ENCODE measurements around the gene ZNF100.
"Not testable (repeated sequence)": the region's sequence is repeated elsewhere in the genome, so short reads cannot be mapped to it uniquely, and the experiment has no call there.

The ZNF100 gene

GRCh38 chr19:21767065-21767800, at the start of gene ZNF100:
ZNF100 (minus strand) TSS chr19:21767579; CDS start chr19:21767429, 150 bp downstream.
- Histone ChIP-seq H3K9me3 (ENCODE audit: low read length) (no peaks in the 10 kb centered on the region), H3K27me3 (ENCODE audit: control insufficient read depth in 1 of 2, insufficient read depth in 2 of 2, low read length in 2 of 2) (no peaks in the 10 kb centered on the region), H3K27ac (ENCODE audit: low read depth, low read length) (peak within 1 kb of the TSS; percentile 85), H3K4me1 (ENCODE audit: insufficient read depth, low read length) (peaks cover 6% of the 10 kb centered on the region), H3K9ac (ENCODE audit: low read length) (peak within 1 kb of the TSS; percentile 67), H3K4me3 (ENCODE audit: low read depth in 1 of 2, low read length in 2 of 2) (peak within 1 kb of the TSS; percentile 78 to 91), H3K36me3 (ENCODE audit: insufficient read depth, low read length) (no peaks in the 10 kb centered on the region)

DNA sequence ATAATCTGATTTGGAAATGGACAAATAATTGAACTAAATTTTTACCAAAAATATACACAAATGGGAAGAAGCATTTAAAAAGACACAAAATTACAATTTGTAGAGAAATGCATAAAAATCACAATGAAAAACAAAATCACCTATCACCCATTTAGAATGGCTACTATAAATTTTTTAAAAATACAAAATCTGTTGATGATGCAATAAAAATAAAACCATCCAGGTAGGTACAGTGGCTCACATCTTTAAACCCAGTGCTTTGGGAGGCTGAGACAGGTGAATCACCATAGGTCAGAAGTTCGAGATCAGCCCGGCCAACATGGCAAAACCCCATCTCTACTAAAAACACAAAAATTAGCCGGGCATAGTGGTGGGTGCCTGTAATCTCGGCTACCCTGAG, 45.1 kb upstream of the ZNF100 start:
- Histone ChIP-seq H3K9ac (ENCODE audit: low read length) (no peak overlapping the region), H3K27ac (ENCODE audit: low read depth, low read length) (no peak overlapping the region), H3K27me3 (ENCODE audit: control insufficient read depth in 1 of 2, insufficient read depth in 2 of 2, low read length in 2 of 2) (no peaks in the 10 kb centered on the region), H3K4me1 (ENCODE audit: insufficient read depth, low read length) (no peaks in the 10 kb centered on the region), H3K36me3 (ENCODE audit: insufficient read depth, low read length) (peaks cover 56% of the 10 kb centered on the region), H3K9me3 (ENCODE audit: low read length) (peaks cover 26% of the 10 kb centered on the region), H3K4me3 (ENCODE audit: low read depth in 1 of 2, low read length in 2 of 2) (no peak overlapping the region)

GRCh38 chr19:21808400-21809000, 41.1 kb upstream of the ZNF100 start:
- peak overlapping the region in 1 of 2 donors; percentile 2 for H3K4me3 ChIP-seq (ENCODE audit: low read depth in 1 of 2, low read length in 2 of 2)
- H3K9ac ChIP-seq (ENCODE audit: low read length); H3K4me1 ChIP-seq (ENCODE audit: insufficient read depth, low read length); H3K27ac ChIP-seq (ENCODE audit: low read depth, low read length); H3K27me3 ChIP-seq (ENCODE audit: control insufficient read depth in 1 of 2, insufficient read depth in 2 of 2, low read length in 2 of 2): not testable (repeated sequence)
- H3K36me3 ChIP-seq (ENCODE audit: insufficient read depth, low read length), result peaks cover 25% of the 10 kb centered on the region
- peaks cover 26% of the 10 kb centered on the region for H3K9me3 ChIP-seq (ENCODE audit: low read length)

DNA sequence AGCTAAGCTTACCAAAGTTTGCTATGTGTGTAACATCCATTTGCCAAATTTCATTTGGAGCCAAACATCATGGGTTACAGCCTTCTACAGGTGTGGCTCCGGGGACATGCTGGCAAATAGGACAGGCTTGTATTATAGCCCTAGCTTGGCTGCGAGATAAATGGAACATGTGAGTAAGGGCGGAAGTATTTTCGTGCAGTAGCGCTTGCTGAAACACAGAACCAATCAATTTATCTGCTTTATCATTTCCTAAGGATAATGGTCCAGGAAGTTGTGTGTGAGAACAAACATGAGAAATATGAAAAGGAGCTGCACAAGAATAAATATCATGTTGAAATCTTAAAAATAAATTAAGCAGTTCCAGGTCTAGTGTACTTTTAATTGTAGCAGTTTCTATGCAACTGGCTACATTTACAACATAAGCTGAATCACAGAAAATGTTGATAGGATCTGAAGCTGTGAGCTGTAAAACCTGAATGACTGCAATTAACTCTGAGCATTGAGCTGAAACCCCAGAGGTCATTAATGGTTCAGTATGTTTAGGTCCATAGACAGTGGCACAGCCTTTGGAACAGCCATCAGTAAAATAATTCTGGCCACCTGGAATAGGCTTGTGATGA, 22.2 kb upstream of the ZNF100 start:
- Histone ChIP-seq H3K4me1 (ENCODE audit: insufficient read depth, low read length) (no peaks in the 10 kb centered on the region), H3K27ac (ENCODE audit: low read depth, low read length) (no peak overlapping the region), H3K27me3 (ENCODE audit: control insufficient read depth in 1 of 2, insufficient read depth in 2 of 2, low read length in 2 of 2) (no peaks in the 10 kb centered on the region), H3K9me3 (ENCODE audit: low read length) (no peaks in the 10 kb centered on the region), H3K36me3 (ENCODE audit: insufficient read depth, low read length) (no peaks in the 10 kb centered on the region), H3K4me3 (ENCODE audit: low read depth in 1 of 2, low read length in 2 of 2) (no peak overlapping the region), H3K9ac (ENCODE audit: low read length) (no peak overlapping the region)

- H3K4me1 ChIP-seq (ENCODE audit: insufficient read depth, low read length), result no peaks in the 10 kb centered on the region
- H3K36me3 ChIP-seq (ENCODE audit: insufficient read depth, low read length), result no peaks in the 10 kb centered on the region
- no peak overlapping the region for H3K9ac ChIP-seq (ENCODE audit: low read length)
- no peak overlapping the region for H3K27ac ChIP-seq (ENCODE audit: low read depth, low read length)
- H3K9me3 ChIP-seq (ENCODE audit: low read length), result no peaks in the 10 kb centered on the region
- no peaks in the 10 kb centered on the region for H3K27me3 ChIP-seq (ENCODE audit: control insufficient read depth in 1 of 2, insufficient read depth in 2 of 2, low read length in 2 of 2)
- no peak overlapping the region for H3K4me3 ChIP-seq (ENCODE audit: low read depth in 1 of 2, low read length in 2 of 2)
These were observed 19.6 kb upstream of the ZNF100 start for GRCh38 chr19:21786936-21787335.

DNA sequence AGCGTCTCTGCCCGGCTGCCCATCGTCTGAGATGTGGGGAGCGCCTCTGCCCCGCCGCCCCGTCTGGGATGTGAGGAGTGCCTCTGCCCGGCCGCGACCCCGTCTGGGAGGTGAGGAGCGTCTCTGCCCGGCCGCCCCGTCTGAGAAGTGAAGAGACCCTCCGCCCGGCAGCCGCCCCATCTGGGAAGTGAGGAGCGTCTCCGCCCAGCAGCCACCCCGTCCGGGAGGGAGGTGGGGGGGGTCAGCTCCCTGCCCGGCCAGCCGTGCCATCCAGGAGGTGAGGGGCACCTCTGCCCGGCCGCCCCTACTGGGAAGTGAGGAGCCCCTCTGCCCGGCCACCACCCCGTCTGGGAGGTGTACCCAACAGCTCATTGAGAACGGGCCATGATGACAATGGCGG, 8.4 kb upstream of the ZNF100 start:
- H3K27me3 ChIP-seq (ENCODE audit: control insufficient read depth in 1 of 2, insufficient read depth in 2 of 2, low read length in 2 of 2); H3K27ac ChIP-seq (ENCODE audit: low read depth, low read length): not testable (repeated sequence)

DNA sequence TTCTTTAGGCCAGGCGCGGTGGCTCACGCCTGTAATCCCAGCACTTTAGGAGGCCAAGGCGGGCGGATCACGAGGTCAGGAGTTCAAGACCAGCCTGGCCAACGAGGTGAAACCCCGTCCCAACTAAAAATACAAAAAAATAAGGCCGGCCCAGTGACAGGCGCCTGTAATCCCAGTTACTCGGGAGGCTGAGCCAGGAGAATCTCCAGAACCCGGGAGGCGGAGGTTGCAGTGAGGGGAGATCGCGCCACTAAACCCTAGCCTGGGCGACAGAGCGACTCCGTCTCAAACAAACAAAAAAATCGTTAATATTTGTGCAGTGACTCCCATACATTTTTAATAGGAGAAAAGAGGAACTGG, 694 bp downstream of the ZNF100 start:
- H3K27me3 ChIP-seq (ENCODE audit: control insufficient read depth in 1 of 2, insufficient read depth in 2 of 2, low read length in 2 of 2), result not testable (repeated sequence)

More for the DNA sequence above, 8.4 kb upstream of the ZNF100 start:
- H3K36me3 ChIP-seq (ENCODE audit: insufficient read depth, low read length); H3K4me3 ChIP-seq (ENCODE audit: low read depth in 1 of 2, low read length in 2 of 2); H3K9me3 ChIP-seq (ENCODE audit: low read length); H3K4me1 ChIP-seq (ENCODE audit: insufficient read depth, low read length); H3K9ac ChIP-seq (ENCODE audit: low read length): not testable (repeated sequence)

DNA sequence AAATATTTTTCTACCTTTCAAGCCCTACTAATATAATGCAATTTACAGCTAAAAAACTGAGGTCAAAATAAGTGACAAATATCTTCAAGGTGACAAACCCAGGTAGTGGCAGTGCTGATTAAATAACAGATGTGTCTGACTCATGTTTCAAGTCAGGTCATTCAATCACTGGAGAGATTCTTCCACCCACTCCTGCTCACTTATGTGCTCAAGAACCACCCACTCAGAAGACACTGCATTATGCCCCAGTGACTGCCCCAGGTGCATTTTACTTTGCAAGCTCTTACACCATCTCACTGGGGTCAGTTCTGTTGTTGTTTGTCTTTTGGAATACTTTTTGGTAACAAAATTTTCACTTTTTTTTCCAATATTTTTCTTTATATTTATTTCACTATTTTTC, 2.2 kb downstream of the ZNF100 start:
- H3K4me3 ChIP-seq (ENCODE audit: low read depth in 1 of 2, low read length in 2 of 2), result no peak overlapping the region
- no peak overlapping the region for H3K27ac ChIP-seq (ENCODE audit: low read depth, low read length)
- no peak overlapping the region for H3K9ac ChIP-seq (ENCODE audit: low read length)
- no peaks in the 10 kb centered on the region for H3K9me3 ChIP-seq (ENCODE audit: low read length)
- peaks cover 6% of the 10 kb centered on the region for H3K4me1 ChIP-seq (ENCODE audit: insufficient read depth, low read length)
- no peaks in the 10 kb centered on the region for H3K36me3 ChIP-seq (ENCODE audit: insufficient read depth, low read length)
- H3K27me3 ChIP-seq (ENCODE audit: control insufficient read depth in 1 of 2, insufficient read depth in 2 of 2, low read length in 2 of 2), result no peaks in the 10 kb centered on the region

More for the DNA sequence above, 694 bp downstream of the ZNF100 start:
- Histone ChIP-seq H3K27ac (ENCODE audit: low read depth, low read length) (peak overlapping the region; percentile 85), H3K9ac (ENCODE audit: low read length) (peak overlapping the region; percentile 67), H3K4me3 (ENCODE audit: low read depth in 1 of 2, low read length in 2 of 2) (peak overlapping the region; percentile 78 to 91)
- not testable (repeated sequence) for H3K9me3 ChIP-seq (ENCODE audit: low read length); H3K4me1 ChIP-seq (ENCODE audit: insufficient read depth, low read length); H3K36me3 ChIP-seq (ENCODE audit: insufficient read depth, low read length)

DNA sequence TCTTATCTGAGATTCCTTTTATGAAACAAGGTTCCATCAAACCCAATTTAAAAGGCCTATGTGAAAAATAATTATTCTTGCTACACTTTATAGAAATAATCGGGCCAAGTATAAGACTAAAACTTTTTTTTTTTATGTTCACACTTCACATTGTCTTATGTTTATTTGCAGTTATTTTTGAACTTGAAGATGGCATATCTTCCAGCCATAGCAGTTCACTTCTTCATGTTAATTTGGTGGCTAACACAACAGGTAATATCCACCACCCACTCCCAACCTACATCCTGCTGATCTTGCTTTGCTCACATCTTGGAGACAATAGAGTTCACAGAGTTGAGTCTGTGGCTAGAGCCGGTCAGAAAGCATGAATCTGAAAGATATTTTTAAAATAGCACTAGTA, 5.8 kb downstream of the ZNF100 start:
- not testable (repeated sequence) for H3K36me3 ChIP-seq (ENCODE audit: insufficient read depth, low read length); H3K4me1 ChIP-seq (ENCODE audit: insufficient read depth, low read length); H3K9ac ChIP-seq (ENCODE audit: low read length); H3K27ac ChIP-seq (ENCODE audit: low read depth, low read length); H3K27me3 ChIP-seq (ENCODE audit: control insufficient read depth in 1 of 2, insufficient read depth in 2 of 2, low read length in 2 of 2); H3K9me3 ChIP-seq (ENCODE audit: low read length); H3K4me3 ChIP-seq (ENCODE audit: low read depth in 1 of 2, low read length in 2 of 2)

- Histone ChIP-seq H3K4me3 (ENCODE audit: low read depth in 1 of 2, low read length in 2 of 2) (no peak overlapping the region), H3K36me3 (ENCODE audit: insufficient read depth, low read length) (no peaks in the 10 kb centered on the region), H3K9ac (ENCODE audit: low read length) (no peak overlapping the region), H3K27me3 (ENCODE audit: control insufficient read depth in 1 of 2, insufficient read depth in 2 of 2, low read length in 2 of 2) (no peaks in the 10 kb centered on the region), H3K9me3 (ENCODE audit: low read length) (no peaks in the 10 kb centered on the region), H3K4me1 (ENCODE audit: insufficient read depth, low read length) (no peaks in the 10 kb centered on the region), H3K27ac (ENCODE audit: low read depth, low read length) (no peak overlapping the region)
These were observed 9.1 kb downstream of the ZNF100 start for GRCh38 chr19:21758296-21758695.

DNA sequence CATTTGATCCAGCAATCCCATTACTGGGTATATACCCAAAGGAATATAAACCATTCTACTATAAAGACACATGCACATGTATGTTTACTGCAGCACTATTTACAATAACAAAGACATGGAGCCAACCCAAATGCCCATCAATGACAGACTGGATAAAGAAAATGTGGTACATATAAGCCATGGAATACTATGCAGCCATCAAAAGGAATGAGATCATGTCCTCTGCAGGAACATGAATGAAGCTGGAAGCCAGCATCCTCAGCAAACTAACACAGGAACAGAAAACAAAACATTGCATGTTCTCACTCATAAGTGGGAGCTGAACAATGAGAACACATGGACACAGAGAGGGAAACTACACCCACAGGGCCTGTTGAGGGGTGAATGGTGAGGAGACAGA, 11.8 kb downstream of the ZNF100 start:
- not testable (repeated sequence) for H3K27ac ChIP-seq (ENCODE audit: low read depth, low read length); H3K9me3 ChIP-seq (ENCODE audit: low read length); H3K9ac ChIP-seq (ENCODE audit: low read length); H3K4me3 ChIP-seq (ENCODE audit: low read depth in 1 of 2, low read length in 2 of 2); H3K36me3 ChIP-seq (ENCODE audit: insufficient read depth, low read length); H3K27me3 ChIP-seq (ENCODE audit: control insufficient read depth in 1 of 2, insufficient read depth in 2 of 2, low read length in 2 of 2); H3K4me1 ChIP-seq (ENCODE audit: insufficient read depth, low read length)

GRCh38 chr19:21751384-21751783, 16.0 kb downstream of the ZNF100 start:
- Histone ChIP-seq H3K4me3 (ENCODE audit: low read depth in 1 of 2, low read length in 2 of 2) (no peak overlapping the region), H3K36me3 (ENCODE audit: insufficient read depth, low read length) (peaks cover 6% of the 10 kb centered on the region), H3K27me3 (ENCODE audit: control insufficient read depth in 1 of 2, insufficient read depth in 2 of 2, low read length in 2 of 2) (no peaks in the 10 kb centered on the region), H3K9ac (ENCODE audit: low read length) (no peak overlapping the region), H3K9me3 (ENCODE audit: low read length) (no peaks in the 10 kb centered on the region), H3K27ac (ENCODE audit: low read depth, low read length) (no peak overlapping the region), H3K4me1 (ENCODE audit: insufficient read depth, low read length) (peaks cover 8% of the 10 kb centered on the region)

Measured in muscle layer of colon (tissue), 2 donors.